ENCODE results near the gene FBXL13.
"Not testable (repeated sequence)": the region's sequence is repeated elsewhere in the genome, so short reads cannot be mapped to it uniquely, and the experiment has no call there.

The FBXL13 gene

GRCh38 chr7:102933763-102934162 lies 140.8 kb downstream of the FBXL13 start:
- no peak for DNase-seq

- DNase-seq, result no peak
Measured at GRCh38 chr7:102931757-102932156, 142.8 kb downstream of the FBXL13 start.

- DNase-seq, result no peak
Measured at GRCh38 chr7:102927312-102927933, 147.2 kb downstream of the FBXL13 start.

GRCh38 chr7:102926783-102927140 lies 147.8 kb downstream of the FBXL13 start:
- DNase-seq, result no peak

DNA sequence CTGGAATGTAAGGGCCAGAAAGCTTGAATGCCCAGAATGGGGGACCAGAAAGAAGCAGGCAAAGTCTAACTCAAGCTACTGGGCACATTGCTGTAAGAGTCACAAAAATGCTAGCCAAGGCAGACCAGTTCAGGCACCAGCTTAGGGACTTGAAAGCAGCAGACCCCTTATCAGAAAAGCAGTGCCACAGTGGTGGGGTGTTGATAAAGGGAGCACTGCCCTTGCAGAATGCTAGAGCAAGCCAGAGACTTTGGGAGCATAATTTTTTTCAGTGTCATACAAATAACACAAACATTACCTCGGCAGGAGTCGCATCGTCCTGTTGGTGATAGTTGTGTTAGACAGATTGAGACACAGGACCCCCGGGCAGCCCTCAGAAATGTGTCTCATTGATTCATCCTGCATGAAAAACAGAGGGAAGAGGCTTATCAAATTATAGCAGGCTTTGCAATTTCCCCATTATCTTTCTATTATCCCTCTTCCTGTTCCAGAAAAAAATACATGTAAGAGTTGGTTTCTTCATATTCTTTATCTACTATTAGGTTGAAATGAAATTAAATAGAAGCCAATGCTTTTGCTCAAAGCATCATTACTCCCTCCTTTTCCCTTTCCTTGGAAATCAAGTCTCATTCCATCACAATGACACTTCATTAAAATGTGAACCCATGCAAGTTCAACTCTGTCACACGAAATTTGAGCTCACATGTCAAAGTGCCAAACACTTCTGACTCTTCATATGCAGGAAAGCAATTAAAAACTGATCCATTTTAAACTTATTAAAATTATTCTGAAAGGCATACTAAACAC lies 148.4 kb downstream of the FBXL13 start:
- DNase-seq, result no peak

- DNase-seq, result no peak
Measured at GRCh38 chr7:102918845-102919244, 155.8 kb downstream of the FBXL13 start.

GRCh38 chr7:102917436-102918353 lies 156.9 kb downstream of the FBXL13 start:
- no peak for DNase-seq

DNA sequence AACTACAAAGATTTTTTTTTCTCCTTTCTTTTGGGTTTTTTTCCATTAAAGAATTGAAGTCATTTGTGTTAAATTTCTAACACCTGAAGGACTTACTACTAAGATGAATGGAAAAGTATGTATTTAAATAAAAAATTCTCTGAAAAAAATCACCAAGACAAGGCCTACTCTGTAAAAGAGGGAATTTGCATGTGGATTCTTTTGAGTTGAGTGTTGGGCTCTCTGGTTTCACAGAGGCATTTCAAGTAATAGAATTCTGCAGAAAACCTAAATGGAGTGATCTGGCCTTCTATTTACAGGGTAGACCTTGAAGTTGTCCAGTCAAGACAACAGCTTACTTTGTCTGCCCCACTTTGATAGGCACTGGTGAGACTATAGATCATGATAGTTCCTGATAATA lies 157.7 kb downstream of the FBXL13 start:
- no peak for DNase-seq

GRCh38 chr7:102916426-102916825 lies 158.2 kb downstream of the FBXL13 start:
- DNase-seq, result no peak

GRCh38 chr7:102914585-102914984 lies 160.0 kb downstream of the FBXL13 start:
- DNase-seq, result no peak

GRCh38 chr7:102913826-102914225 lies 160.8 kb downstream of the FBXL13 start:
- DNase-seq, result no peak

GRCh38 chr7:102912742-102913141 lies 161.9 kb downstream of the FBXL13 start, which contains the start of gene LRRC17:
LRRC17 (plus strand) TSS chr7:102913000; CDS start chr7:102933914, 20,914 bp downstream.
- DNase-seq, result no peak

DNA sequence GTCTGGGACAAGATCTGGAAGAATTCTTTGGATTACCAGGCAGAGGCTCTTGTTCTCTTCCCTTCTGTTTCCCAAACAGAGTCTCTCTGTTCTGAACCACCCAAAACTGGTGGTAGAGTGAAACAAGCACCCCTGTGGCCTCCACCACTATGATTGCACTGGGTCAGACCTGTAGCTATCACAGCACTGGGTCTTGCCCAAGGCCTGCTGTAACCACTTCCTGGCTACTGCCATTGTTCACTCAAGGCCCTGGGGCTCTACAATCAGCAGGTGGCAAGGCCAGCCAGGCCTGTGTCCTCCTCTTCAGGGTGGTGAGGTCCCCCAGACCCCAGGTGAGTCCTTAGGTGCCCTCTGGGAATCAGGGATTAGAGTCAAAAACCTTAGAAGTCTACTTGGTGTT lies 165.9 kb downstream of the FBXL13 start:
- no peak for DNase-seq

DNA sequence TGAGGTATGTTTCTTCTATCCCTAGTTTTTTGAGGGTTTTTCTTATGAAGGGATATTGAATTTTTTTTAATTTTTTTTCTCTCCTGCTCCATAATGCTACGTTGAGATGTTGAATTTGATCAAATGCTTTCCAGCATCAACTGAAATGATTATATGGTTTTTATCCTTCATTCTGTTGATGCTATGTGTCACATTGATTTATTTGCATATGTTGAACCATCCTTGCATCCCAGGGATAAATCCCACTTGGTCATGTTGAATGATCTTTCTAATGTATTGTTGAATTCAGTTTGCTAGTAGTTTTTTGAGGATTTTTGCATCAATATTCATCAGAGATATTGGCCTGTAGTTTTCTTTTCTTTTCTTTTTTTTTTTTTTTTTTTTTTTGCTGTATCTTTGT lies 171.0 kb downstream of the FBXL13 start:
- not testable (repeated sequence) for DNase-seq

- not testable (repeated sequence) for DNase-seq
Measured at GRCh38 chr7:102902052-102902451, 172.5 kb downstream of the FBXL13 start.

- DNase-seq, result no peak
Measured at GRCh38 chr7:102898532-102898859, 176.1 kb downstream of the FBXL13 start.

- DNase-seq, result no peak
Measured at GRCh38 chr7:102897856-102898531, 176.6 kb downstream of the FBXL13 start.

DNA sequence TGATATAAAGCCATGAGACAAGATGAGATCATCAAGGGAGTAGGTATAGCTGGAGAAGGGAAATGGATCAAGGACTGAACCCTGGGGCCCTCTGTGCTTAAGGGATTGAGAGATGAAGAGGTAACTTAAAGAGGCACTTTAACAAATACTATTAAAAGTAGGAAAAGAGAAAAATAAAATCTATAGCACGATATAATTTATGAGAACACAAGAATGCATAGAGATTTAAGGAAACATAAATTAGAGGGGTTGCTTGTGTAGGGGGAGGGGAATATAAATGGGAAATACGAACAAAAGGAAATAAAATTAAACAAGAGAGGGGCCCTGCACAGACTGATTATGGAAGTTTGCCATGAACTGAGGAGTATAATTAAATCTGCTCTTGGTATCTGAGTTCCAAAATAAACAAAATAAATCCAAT lies 177.4 kb downstream of the FBXL13 start:
- DNase-seq, result no peak

- DNase-seq, result no peak
Measured at GRCh38 chr7:102896585-102896984, 178.0 kb downstream of the FBXL13 start.

DNA sequence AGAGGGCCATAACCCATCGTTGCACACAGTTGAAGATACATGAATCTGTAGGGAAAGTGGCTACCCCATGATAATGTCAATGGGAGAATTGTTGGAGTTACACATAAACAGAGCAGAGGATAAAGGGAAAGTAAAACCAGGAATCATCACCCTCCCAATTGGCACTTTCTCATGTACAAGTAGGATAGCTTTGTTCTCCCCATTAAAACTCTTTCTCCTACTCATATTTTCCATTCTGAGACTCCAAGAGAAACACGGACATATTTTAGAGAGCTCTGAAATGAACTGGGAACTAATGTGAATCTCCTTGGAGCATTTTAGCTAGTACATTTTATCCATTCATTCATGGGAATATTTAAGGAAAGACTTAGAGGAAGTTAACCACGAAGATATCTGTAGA lies 179.0 kb downstream of the FBXL13 start:
- no peak for DNase-seq

DNA sequence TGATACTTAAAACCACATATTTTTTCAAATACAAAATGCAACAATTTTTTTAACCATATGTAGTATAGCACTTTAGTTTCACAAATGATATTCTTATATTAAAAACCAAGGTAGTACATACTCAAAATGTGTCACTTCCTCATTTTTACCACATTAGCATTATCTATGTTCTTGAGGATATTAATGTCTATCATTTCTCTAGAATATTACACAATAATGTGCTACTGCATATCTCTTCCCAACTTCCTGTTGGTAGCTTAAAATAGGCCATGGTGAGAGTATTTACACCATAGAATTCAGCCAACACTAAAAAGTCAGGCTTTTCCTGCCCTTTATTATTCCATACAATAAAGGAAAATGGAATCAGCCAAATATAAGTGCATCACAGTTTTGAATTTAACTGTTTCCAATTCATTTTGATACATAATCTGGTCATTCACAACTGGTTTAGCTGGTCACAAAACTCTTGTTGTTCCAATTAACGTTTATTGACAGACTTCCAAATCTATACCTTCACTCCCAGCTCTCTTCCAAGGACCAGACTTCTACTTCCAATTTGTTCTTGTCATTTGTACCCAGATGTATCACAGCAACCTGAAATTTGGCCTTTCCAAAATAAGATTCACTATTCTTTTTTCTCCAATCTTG lies 181.8 kb downstream of the FBXL13 start:
- no peak for DNase-seq

- no peak for DNase-seq
Measured at GRCh38 chr7:102891693-102892261, 182.8 kb downstream of the FBXL13 start.
